H1 (cell line): ENCODE results near the gene SLC1A7. TPM values are rescaled to one million over a fixed set of nuclear protein-coding genes. Genes with fewer than 3 reads are reported as not detected.

Experiments used
- CBX8 ChIP-seq: fragments of 300-800, 300-1000 bp; sonication (generic); IDR thresholded peaks from 2 replicates; pipeline ENCODE4 v1.7.1; 2016; ENCODE audit warnings: low read depth, low read length, borderline replicate concordance
- CHD7 ChIP-seq: fragments of 300-600 bp; sonication (generic); IDR thresholded peaks from 2 replicates; pipeline ENCODE4 v1.7.1; 2012; ENCODE audit warnings: low read length, moderate library complexity, mild to moderate bottlenecking, inconsistent platforms; ENCODE audit not compliant: insufficient replicate concordance
- CTBP2 ChIP-seq: IDR thresholded peaks from 2 replicates; pipeline ENCODE4 v1.7.0; 2011; ENCODE audit warnings: borderline replicate concordance, mild to moderate bottlenecking, moderate library complexity, mixed read lengths, low read length; ENCODE audit not compliant: insufficient read depth, insufficient read length
- MAX ChIP-seq: IDR thresholded peaks from 2 replicates; pipeline ENCODE4 v1.6.1; 2012; ENCODE audit warnings: inconsistent platforms
- POLR2A ChIP-seq, 2 experiments: IDR thresholded peaks; 1 replicate in 1 of 2; 2 replicates in 1 of 2; pipeline ENCODE4 v1.6.1; 2011; ENCODE audit warnings: low read depth in 2 of 2, low read length in 2 of 2, mild to moderate bottlenecking in 2 of 2; ENCODE audit errors: control extremely low read depth in 1 of 2
- POU5F1 ChIP-seq: IDR thresholded peaks from 2 replicates; pipeline ENCODE4 v1.6.1; 2011; ENCODE audit warnings: low read depth, mild to moderate bottlenecking, low read length, moderate library complexity
- RNF2 ChIP-seq: fragments of 200-900, 300-1000 bp; sonication (generic); IDR thresholded peaks from 2 replicates; pipeline ENCODE4 v1.7.1; 2016; ENCODE audit warnings: borderline replicate concordance, low read depth, mild to moderate bottlenecking, antibody characterized with exemption, low read length; ENCODE audit not compliant: poor library complexity, severe bottlenecking; ENCODE audit errors: missing control alignments
- RXRA ChIP-seq: IDR thresholded peaks from 2 replicates; pipeline ENCODE4 v1.6.1; 2011; ENCODE audit warnings: low read depth, mild to moderate bottlenecking, low read length, moderate library complexity; ENCODE audit not compliant: insufficient read depth
- SIN3A ChIP-seq, 2 experiments: IDR thresholded peaks in 1 of 2; conservative IDR thresholded peaks in 1 of 2; 2 replicates each; pipeline ENCODE4 v1.6.1; 2011 to 2012; ENCODE audit warnings: low read length in 2 of 2, improper control_type of control experiment in 1 of 2, low read depth in 1 of 2, mild to moderate bottlenecking in 1 of 2
- SRF ChIP-seq: IDR thresholded peaks from 2 replicates; pipeline ENCODE4 v1.6.1; 2011; ENCODE audit warnings: mild to moderate bottlenecking, low read depth, low read length, moderate library complexity
- polyA plus RNA-seq, 7 experiments: library from polyadenylated mRNA; depleted of rRNA in 3 of 7; stranded (reverse) in 5 of 7; unstranded in 2 of 7; fragments of >200 nt in 5 of 7; fragments of 200-250 nt in 2 of 7; gene quantifications; 1 replicate in 5 of 7; 2 replicates in 1 of 7; 4 replicates in 1 of 7; pipeline versions ENCODE4 v1.2.1 to v1.2.3, GENCODE V29; 2011 to 2013; ENCODE audit warnings: missing spikeins in 2 of 7, mixed read lengths in 2 of 7
- total RNA-seq: library from RNA; stranded (reverse); fragmentation: NEBNext Ultra II Directional; extraction: Animal tissue kit (Norgen Biotek cat#: 25700); gene quantifications from 2 replicates; pipeline ENCODE4 v1.2.1, GENCODE V29; 2021

The SLC1A7 gene
- total and polyA plus RNA-seq, 2 of the 8 experiments (the other 6 are each of a cell fraction or from before 2014, with no cell fraction given), result not detected

- TF ChIP-seq CHD7 (no peak), CTBP2 (no peak), SRF (no peak), CBX8 (no peak), POLR2A (IDR thresholded peaks at IDR 0.05; ENCODE audit: control extremely low read depth in 1 of 2, low read depth in 2 of 2, low read length in 2 of 2) (no peak), MAX (no peak), RXRA (no peak), RNF2 (no peak), SIN3A (conservative IDR thresholded peaks at IDR 0.05 in 1 of 2, IDR thresholded peaks at IDR 0.05 in 1 of 2; ENCODE audit: low read depth in 1 of 2, low read length in 2 of 2) (no peak), POU5F1 (no peak)
Measured at GRCh38 chr1:53085405-53085804, 57.0 kb downstream of the SLC1A7 start (continued).
